Hematopoietic multipotent progenitor cell treated with erythropoietin and hydrocortisone succinate and interleukin-3 and kit ligand, for 6 days (in vitro differentiated cells): ENCODE results near the gene RNF213.

ENCODE experiments used
- DNase-seq: peaks from one replicate; pipeline ENCODE4 v3.0.0-alpha.2; 2015

RNF213 gene

GRCh38 chr17:80424878-80425765 is 164.5 kb downstream of the RNF213 start:
- no peak for DNase-seq

DNA sequence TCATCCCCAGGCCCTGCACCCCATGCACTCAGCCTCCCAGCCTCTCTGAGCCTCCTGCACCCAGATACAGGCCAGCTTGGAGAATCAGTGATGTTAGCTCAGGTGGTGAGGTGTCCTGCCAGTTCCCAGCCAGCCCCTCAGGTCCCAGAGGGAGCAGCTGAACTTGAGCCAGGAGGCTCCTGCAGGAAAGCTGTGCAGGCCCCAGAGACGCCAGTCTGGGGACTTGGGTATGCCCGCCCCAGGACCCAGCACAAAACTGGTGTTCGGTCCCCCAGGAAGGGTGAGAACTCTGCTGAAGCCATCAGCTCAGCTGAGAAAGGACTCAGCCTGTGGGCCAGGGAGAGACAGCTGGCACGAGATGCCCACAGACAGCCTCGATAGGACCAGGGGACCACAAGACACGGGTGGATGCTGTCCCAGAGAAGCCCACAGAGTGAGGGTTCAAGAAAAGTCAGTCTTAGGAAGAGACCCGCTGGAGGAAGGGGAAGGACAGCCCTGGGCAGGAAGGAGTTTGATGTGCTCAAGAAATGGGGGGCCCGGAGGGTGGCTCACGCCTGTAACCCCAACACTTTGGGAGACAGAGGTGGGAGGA is 165.3 kb downstream of the RNF213 start:
- no peak for DNase-seq

GRCh38 chr17:80426671-80427326 is 166.1 kb downstream of the RNF213 start:
- peak; percentile 86 for DNase-seq

DNA sequence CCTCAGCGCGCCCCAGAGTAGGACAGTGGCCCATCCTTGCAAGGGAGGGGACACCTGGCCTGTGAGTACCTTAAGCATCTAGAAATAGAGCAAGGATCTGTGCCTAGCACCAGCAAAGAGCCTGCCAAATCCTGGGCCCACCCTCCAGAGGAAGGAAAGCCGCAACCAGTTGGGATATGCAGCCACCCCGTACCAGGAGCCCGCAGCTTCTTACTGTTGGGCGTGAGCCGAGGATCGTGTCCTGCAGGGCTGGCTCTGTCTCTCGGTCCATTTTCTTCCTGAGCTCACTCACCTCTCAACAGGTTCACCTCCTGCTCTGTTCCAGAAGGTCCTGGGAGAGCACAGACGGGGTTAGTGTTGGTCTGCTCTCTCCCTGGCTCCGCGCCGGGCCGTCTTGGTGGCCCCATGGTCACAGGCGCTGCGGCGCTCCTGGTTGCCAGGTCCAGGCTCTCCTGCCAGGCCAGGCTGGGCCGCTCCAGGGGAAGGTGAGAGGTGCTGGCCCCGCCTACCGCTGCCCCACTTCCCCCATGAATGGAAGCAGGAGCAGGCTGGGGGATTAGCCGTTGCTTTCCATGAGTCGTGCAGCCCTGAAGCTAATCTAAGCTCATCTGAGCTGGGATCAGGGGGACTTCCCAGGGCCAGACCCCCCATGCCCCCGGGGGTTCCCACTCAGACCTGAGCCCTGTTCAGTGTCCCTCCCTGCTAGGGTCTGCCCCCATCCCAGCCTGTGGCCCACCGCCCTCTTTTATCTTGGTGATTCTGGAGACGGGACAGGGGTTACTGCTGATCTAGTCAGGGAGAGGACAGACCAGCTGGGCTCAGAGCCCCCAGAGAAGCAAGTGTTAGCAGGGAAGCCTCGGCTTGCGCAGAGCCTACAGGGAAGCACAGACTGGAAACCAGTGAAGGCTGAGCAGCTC is 167.0 kb downstream of the RNF213 start:
- DNase-seq = no peak

GRCh38 chr17:80428363-80428762 is 167.7 kb downstream of the RNF213 start:
- no peak for DNase-seq

DNA sequence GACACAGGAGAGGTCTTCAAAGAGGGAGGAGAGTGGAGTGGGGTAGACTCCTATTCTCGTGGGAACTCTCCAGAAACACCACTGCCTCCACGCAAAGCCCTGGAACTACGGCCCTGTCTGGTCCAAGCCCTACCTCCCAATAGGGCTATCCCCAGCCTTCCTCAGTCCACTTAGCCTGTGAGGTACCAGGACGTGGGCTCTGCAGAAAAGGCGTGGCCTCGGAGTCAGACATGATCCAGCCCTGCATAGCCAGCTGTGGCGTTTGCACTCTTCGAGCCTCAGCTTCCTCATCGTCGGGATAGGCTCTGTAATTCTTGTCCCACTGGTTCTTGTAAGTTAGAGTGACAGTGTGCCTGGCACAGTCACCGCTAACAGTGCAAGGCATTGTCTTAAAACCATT is 168.1 kb downstream of the RNF213 start:
- no peak for DNase-seq

DNA sequence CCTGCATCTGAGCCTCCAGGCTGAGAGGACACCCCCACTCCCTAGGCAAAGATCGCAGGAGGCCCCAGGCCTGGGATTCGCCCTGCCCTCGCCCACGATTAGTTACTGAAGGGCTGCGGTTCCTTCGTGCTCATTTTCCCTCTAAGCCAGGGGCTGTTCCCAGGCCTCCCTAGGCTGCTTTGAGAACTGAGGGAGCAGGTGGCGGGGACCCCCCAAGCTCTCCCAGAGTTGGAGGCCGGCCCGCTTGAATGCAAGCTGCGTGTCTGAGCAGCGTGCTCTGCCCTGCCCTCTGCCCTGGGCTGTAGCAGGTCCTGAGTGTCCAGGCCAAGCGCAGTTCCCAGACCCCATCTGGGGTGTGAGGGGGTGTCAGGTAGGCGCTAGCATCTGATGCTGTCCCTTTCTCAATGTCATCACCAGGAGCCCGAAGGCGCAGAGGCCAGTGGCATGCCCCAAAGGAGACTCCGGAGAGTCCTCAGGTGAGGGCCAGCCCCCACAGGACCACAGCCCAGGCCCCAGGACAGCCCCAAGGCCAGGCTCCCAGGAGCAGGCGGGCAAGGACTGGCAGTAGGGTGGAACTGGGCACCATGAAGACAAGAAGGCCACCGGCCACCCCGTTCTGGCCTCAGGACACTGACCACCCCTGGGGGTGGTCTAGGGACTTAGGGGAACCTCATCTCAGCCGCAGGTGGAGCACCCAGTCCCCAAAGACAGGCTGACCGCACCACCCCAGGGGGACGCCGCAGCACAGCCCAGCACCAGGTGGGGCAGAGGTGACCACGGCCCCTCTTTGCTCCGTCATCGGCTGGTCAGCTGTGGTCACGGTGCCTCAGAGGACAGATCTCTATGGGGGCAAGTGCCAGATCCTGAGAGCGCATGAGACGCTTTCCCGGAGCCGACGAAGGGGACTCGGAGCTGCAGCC is 169.0 kb downstream of the RNF213 start:
- DNase-seq = no peak

DNA sequence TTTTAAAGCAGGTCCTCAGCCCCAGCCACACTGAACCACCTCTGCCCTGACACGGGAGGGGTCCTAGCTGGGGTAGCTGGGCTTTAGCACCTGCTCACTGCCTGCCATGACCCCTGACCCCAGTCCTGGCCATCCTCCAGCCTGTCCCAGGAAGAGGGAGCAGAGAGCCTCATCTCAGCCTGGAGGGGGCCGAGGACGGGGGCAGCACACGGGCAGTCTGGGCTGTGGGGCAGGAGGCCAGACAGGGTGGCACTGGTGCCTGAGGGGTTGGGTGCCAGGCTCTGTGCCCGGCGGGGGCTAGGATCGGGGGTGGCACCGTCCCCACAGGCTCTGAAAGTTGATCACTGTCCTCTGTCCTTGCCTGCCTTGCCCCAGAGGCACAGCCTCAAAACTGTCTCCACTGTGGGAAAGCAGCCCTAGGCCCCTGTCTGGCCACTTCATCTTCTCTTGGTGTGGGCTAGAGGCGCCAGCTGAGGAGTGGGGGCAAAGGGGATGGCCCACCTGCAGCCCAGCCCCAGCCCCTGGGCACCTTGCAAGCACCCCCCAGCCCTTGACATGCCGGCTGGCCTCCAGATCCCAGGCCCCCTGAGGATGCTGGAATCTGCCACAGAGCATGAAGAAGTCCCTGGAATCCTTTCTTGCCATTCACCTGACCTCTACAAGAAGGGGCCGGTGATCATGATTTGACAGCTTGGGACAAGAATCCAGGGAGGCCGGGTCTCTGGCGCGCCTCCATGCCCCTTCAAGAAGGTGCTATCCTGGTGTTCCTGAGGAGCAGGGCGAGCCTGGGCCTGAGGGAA is 170.0 kb downstream of the RNF213 start:
- DNase-seq = no peak

GRCh38 chr17:80431246-80432195 is 170.9 kb downstream of the RNF213 start:
- DNase-seq = no peak

GRCh38 chr17:80432350-80432955 is 171.8 kb downstream of the RNF213 start:
- DNase-seq = no peak

DNA sequence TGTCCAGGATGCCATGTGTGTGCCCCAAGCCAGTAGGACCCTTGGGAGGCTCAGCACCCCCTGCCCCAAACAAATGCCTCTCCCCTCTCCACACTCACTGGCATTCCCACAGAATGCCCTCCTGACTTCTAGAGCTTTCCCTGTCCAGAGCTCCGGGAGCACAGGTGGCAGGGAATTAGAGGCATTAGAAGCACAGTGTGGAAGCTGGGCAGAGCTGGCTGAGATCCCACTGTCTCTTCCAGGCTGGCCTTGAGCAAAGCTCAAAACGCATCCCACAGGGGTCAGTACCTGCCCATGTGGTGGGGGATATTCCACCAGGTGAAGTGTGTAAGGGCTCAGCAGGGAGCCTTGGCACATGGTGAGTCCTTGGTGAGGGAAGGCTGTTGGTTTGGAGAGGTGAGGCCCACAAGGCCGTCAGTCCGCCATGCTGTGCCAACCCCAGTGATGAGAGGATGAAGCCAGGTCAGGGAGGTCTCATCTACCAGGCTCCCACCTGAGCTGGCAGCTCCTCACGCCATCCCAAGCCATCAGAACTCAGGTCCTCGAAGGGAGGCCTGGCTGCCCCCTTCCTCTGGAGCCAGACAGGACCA is 172.4 kb downstream of the RNF213 start:
- DNase-seq = no peak

- no peak for DNase-seq
Measured at GRCh38 chr17:80433916-80434666, 173.4 kb downstream of the RNF213 start.

- DNase-seq = no peak
Measured at GRCh38 chr17:80437532-80437931, 176.9 kb downstream of the RNF213 start.

- DNase-seq = no peak
Measured at GRCh38 chr17:80438806-80439205, 178.2 kb downstream of the RNF213 start.

GRCh38 chr17:80439499-80439898 is 178.8 kb downstream of the RNF213 start:
- DNase-seq = no peak

DNA sequence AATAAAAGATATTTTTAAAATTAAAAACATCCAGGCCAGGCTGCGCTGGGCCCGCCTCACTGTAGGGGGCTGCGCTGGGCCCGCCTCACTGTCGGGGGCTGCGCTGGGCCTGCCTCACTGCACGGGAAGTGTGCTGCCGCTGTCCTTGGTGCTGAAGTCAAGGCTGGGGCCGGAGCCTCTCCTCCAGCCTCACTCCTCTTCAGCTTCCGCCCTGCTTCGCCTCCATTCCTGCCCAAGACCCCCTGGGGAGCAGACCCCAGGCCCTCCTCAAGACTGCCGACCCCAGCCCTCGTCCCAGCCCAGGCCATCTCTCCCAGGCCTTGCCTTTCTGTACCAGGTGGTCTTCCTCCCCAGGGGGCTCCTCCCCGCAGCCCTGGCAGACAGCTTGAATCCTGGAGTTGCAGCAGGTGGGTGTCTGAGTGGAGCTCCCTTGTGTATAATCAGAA is 180.5 kb downstream of the RNF213 start:
- peak; percentile 74 for DNase-seq

DNA sequence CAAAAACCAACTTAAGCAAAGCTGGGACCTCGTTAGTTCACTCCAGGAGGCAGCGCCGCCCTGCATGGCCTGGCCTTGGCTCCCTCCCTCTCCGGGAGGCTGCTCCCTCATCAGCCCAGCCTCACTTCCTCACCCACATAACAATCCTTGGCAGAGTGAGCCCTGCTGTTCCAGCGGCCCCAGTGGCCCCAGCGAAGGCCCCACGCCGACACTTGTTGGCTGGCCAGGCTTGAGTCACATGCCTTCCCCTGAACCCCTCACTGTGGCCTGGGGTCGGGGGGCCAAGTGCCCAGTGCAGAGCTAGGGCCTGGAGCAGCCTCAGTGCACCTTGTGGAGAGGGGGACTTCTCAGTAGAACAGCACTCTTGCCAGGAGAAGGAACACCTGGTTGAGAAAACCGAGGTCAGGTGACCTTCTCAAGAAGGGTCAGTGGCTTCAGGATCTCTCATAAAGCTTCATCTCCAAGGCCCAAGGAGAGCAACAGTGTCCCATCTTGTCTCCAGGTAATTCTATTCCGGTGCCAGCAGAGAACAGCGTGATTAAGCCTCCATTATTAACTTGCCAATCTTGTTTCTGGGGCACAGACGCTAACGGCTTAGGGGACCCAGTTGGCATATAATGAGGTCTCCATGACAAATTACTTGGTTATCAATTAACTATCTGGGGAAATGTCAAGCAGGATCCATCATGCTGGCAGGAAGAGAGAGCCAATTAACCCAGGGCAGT is 181.1 kb downstream of the RNF213 start:
- no peak for DNase-seq
